Ectodermal cell (in vitro differentiated cells): Measurements from ENCODE around the gene RPLP2.

Experiments used
- H3K27ac ChIP-seq: 2 replicates; pipeline ENCODE4 v1.7.0; 2013; ENCODE audit warnings: mild to moderate bottlenecking, low read depth, low read length; ENCODE audit not compliant: insufficient read depth, poor library complexity, severe bottlenecking
- H3K27me3 ChIP-seq: 2 replicates; pipeline ENCODE4 v1.7.0; 2013; ENCODE audit warnings: mild to moderate bottlenecking, low read length; ENCODE audit not compliant: insufficient read depth, control insufficient read depth, poor library complexity, severe bottlenecking
- H3K36me3 ChIP-seq: one replicate; pipeline ENCODE4 v1.7.0; 2013; ENCODE audit warnings: low read length; ENCODE audit not compliant: control insufficient read depth, insufficient read depth
- H3K4me1 ChIP-seq: one replicate; pipeline ENCODE4 v1.7.0; 2013; ENCODE audit warnings: low read length; ENCODE audit not compliant: control insufficient read depth, insufficient read depth
- H3K4me3 ChIP-seq: 2 replicates; pipeline ENCODE4 v1.7.0; 2013; ENCODE audit warnings: low read depth, low read length, control low read depth; ENCODE audit not compliant: insufficient read depth
- H3K9me3 ChIP-seq: 2 replicates; pipeline ENCODE4 v1.7.0; 2013; ENCODE audit warnings: mild to moderate bottlenecking, low read length, moderate library complexity; ENCODE audit not compliant: control insufficient read depth
- WGBS, 2 experiments: methylation state at CpG; one replicate each; pipeline ENCODE4 v1.1.7; 2013; ENCODE audit warnings: missing lambda C conversion rate in 2 of 2; 5-methylcytosine and 5-hydroxymethylcytosine counted together

The RPLP2 gene

GRCh38 chr11:846496-847098, 36.8 kb downstream of the RPLP2 start:
- Histone ChIP-seq H3K9me3 (no peaks in the 10 kb centered on the region), H3K4me3 (no peak overlapping the region), H3K36me3 (no peaks in the 10 kb centered on the region), H3K27me3 (peaks cover 36% of the 10 kb centered on the region), H3K4me1 (peaks cover 48% of the 10 kb centered on the region), H3K27ac (no peak overlapping the region)
- WGBS, 2 experiments: 92 to 95% methylated on average over 11 of the region's 11 CpGs

- H3K4me3 ChIP-seq: no peak overlapping the region
- no peak overlapping the region for H3K27ac ChIP-seq
- no peaks in the 10 kb centered on the region for H3K36me3 ChIP-seq
- H3K4me1 ChIP-seq: peaks cover 50% of the 10 kb centered on the region
- H3K9me3 ChIP-seq: no peaks in the 10 kb centered on the region
- 89 to 92% methylated on average over 18 of the region's 18 CpGs for WGBS, 2 experiments
- H3K27me3 ChIP-seq: peaks cover 36% of the 10 kb centered on the region
Observed at GRCh38 chr11:847876-848275, 38.1 kb downstream of the RPLP2 start.

DNA sequence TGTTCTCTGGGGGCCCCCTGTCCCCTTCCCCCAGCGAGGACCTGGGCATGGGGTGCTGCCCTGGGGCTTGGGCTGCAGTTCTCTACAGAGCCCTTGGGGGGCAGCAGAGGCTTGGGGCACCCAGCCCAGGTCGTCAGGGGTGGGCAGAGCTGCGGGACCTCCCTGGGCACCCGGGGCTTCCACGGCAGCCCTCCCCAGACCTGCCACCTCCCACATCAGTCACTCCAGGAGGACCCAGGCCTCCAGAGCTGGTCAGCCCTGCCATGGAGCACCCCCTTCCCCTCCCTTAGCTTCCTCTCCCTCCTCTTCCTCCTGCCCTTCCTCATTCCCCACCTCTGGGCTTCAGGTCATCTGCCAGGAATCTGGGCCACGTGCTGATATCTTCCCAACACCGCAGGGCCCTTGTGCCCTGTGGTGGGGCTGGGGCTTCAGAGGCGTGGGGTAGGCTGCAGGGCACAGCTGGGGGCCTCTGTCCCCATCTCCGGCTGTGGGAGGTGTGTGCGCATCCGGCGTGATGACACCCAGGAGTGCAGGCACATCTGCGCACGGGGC, 38.7 kb downstream of the RPLP2 start:
- H3K9me3 ChIP-seq: no peaks in the 10 kb centered on the region
- H3K4me3 ChIP-seq: no peak overlapping the region
- no peak overlapping the region for H3K27ac ChIP-seq
- H3K36me3 ChIP-seq: no peaks in the 10 kb centered on the region
- peaks cover 34% of the 10 kb centered on the region for H3K27me3 ChIP-seq
- peaks cover 53% of the 10 kb centered on the region for H3K4me1 ChIP-seq
- 24 to 27% methylated on average over 14 of the region's 14 CpGs for WGBS, 2 experiments

GRCh38 chr11:849104-849824, 39.5 kb downstream of the RPLP2 start:
- Histone ChIP-seq H3K9me3 (no peaks in the 10 kb centered on the region), H3K4me1 (peaks cover 55% of the 10 kb centered on the region), H3K27ac (no peak overlapping the region), H3K27me3 (peaks cover 29% of the 10 kb centered on the region), H3K36me3 (no peaks in the 10 kb centered on the region), H3K4me3 (peak overlapping the region; percentile 53)
- WGBS, 2 experiments: 1 to 2% methylated on average over 71 of the region's 71 CpGs

GRCh38 chr11:849951-850774, 40.4 kb downstream of the RPLP2 start:
- peaks cover 29% of the 10 kb centered on the region for H3K27me3 ChIP-seq
- H3K4me1 ChIP-seq: peaks cover 57% of the 10 kb centered on the region
- H3K4me3 ChIP-seq: peak overlapping the region; percentile 53
- WGBS, 2 experiments: 1% methylated on average over 97 of the region's 97 CpGs
- H3K27ac ChIP-seq: no peak overlapping the region
- no peaks in the 10 kb centered on the region for H3K36me3 ChIP-seq
- H3K9me3 ChIP-seq: no peaks in the 10 kb centered on the region

DNA sequence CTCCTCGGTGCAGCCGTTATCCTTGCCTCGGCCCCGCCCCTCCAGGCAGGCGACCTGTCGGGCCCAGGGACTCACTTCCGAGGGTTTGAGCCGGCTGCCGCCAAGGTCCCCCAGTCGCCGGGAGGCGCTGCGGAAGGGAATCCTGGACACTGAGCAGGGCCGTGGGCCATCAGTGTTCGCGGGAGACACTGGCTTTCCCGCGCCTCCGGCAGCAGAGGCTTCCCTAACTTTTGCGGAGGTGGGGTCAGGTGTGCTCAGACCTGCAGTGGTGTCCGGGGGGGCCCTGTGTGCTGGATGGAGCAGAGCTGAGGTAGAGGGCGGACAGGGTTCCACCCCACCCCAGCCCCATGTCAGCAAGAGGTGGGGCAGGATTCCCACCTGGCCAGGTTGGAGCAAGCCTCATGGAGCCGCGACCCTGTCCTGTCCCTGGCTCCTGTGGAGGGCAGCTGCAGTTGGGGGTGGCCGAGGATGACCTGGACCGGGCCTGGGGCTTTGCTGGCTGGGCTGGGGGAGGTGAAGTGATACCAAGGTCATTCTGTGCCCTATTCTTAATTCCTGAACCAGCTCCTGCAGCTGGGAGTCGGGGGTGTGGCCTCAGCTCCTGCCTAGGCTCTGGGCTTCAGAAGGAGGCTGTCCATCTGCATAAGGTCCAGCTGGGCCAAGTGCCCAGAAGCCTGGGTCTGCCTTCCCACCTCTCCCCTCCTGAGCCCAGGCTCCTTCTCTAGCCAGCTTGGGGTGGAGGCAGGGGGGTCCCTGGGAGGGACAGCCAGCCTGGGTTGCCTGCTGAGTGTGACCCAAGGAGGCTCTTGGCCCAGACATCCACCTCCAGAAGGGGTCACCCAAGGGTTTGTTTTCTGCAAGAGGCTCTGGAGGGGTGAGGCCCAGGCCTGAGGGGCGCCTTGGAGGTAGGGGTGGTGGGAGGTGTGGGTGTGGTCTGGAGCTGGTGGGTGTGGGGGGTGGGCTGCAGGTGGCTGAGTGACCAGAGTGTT, 41.3 kb downstream of the RPLP2 start:
- H3K27me3 ChIP-seq: peaks cover 29% of the 10 kb centered on the region
- H3K4me3 ChIP-seq: peak overlapping the region; percentile 53
- 17 to 18% methylated on average over 28 of the region's 28 CpGs for WGBS, 2 experiments
- peaks cover 49% of the 10 kb centered on the region for H3K4me1 ChIP-seq
- H3K9me3 ChIP-seq: no peaks in the 10 kb centered on the region
- H3K36me3 ChIP-seq: no peaks in the 10 kb centered on the region
- H3K27ac ChIP-seq: no peak overlapping the region

- no peaks in the 10 kb centered on the region for H3K9me3 ChIP-seq
- H3K27me3 ChIP-seq: peaks cover 29% of the 10 kb centered on the region
- H3K4me1 ChIP-seq: peaks cover 57% of the 10 kb centered on the region
- 82 to 86% methylated on average over 15 of the region's 15 CpGs for WGBS, 2 experiments
- no peak overlapping the region for H3K27ac ChIP-seq
- no peak overlapping the region for H3K4me3 ChIP-seq
- no peaks in the 10 kb centered on the region for H3K36me3 ChIP-seq
Observed at GRCh38 chr11:852762-853161, 43.0 kb downstream of the RPLP2 start.

GRCh38 chr11:853682-854448, 44.1 kb downstream of the RPLP2 start:
- Histone ChIP-seq H3K36me3 (no peaks in the 10 kb centered on the region), H3K4me1 (peaks cover 52% of the 10 kb centered on the region), H3K27me3 (peaks cover 23% of the 10 kb centered on the region), H3K4me3 (no peak overlapping the region), H3K27ac (no peak overlapping the region), H3K9me3 (no peaks in the 10 kb centered on the region)
- 92 to 93% methylated on average over 27 of the region's 27 CpGs for WGBS, 2 experiments
